ENCODE data around the gene TMPO.

Gene TMPO

DNA sequence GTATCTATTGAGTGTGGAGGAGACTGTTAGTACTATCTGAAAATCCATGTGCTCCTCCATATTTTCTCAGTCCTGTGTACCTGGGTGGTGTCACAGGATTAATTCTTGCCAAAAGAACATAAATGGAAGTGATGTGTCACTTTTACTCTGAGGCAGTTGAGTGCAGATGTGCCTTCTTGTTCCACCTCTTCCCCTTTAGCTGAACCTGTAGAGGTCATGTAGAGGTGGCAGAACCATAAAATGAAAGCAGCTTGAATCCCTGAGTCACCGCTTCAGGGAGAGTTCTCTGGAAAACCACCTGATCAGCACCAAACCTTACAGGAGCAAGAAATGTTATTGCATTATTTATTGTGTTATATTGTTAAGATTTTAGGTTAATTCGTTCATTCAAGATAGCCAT is 63.4 kb downstream of the TMPO start:
- H3K4me3 ChIP-seq (replicated peaks in 1 of 2; ENCODE audit: low read depth in 2 of 2, low read length in 2 of 2), result no peak overlapping the region
- DNase-seq (ENCODE audit: low read depth in 2 of 2), result no peak
- TF ChIP-seq, protein P1, sequence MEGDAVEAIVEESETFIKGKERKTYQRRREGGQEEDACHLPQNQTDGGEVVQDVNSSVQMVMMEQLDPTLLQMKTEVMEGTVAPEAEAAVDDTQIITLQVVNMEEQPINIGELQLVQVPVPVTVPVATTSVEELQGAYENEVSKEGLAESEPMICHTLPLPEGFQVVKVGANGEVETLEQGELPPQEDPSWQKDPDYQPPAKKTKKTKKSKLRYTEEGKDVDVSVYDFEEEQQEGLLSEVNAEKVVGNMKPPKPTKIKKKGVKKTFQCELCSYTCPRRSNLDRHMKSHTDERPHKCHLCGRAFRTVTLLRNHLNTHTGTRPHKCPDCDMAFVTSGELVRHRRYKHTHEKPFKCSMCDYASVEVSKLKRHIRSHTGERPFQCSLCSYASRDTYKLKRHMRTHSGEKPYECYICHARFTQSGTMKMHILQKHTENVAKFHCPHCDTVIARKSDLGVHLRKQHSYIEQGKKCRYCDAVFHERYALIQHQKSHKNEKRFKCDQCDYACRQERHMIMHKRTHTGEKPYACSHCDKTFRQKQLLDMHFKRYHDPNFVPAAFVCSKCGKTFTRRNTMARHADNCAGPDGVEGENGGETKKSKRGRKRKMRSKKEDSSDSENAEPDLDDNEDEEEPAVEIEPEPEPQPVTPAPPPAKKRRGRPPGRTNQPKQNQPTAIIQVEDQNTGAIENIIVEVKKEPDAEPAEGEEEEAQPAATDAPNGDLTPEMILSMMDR (IDR thresholded peaks at IDR 0.05; ENCODE audit: low read depth, low read length), result no peak

DNA sequence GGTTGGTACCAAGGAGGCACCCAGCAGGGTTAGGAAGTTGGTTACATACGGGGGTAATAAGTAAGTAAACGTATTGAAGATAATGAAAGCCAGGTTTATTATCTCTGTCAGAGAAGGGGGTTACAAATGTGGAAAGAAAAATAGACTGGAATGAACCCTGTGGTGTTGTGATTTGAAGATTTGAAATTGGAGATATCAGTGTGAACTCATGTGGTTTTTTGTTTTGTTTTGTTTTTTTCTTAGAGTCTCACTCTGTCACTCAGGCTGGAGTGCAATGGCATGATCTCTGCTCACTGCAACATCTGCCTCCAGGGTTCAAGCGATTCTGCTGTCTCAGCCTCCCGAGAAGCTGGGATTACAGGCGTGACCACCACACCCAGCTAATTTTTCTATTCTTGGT is 64.0 kb downstream of the TMPO start:
- TF ChIP-seq, protein P1 (IDR thresholded peaks at IDR 0.05; ENCODE audit: low read depth, low read length), result no peak
- no peak for DNase-seq (ENCODE audit: low read depth in 2 of 2)
- H3K4me3 ChIP-seq (replicated peaks in 1 of 2; ENCODE audit: low read depth in 2 of 2, low read length in 2 of 2), result no peak overlapping the region

DNA sequence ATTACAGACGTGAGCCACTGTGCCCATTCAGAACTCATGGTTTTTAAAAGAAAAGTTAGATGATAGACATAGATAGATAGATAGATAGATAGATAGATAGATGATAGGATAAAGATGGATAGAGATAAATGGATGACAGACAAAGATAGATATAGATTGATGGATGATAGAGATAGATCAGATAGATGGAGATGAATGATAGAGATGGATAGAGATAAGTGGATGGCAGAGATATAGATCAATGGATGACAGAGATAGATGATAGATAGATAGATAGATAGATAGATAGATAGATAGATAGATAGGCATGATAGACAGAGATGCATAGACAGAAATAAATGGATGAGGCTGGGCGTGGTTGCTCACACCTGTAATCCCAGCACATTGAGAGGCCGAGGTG is 64.4 kb downstream of the TMPO start:
- no peak for DNase-seq (ENCODE audit: low read depth in 2 of 2)
- H3K4me3 ChIP-seq (replicated peaks in 1 of 2; ENCODE audit: low read depth in 2 of 2, low read length in 2 of 2), result no peak overlapping the region
- TF ChIP-seq, protein P1 (IDR thresholded peaks at IDR 0.05; ENCODE audit: low read depth, low read length), result no peak

DNA sequence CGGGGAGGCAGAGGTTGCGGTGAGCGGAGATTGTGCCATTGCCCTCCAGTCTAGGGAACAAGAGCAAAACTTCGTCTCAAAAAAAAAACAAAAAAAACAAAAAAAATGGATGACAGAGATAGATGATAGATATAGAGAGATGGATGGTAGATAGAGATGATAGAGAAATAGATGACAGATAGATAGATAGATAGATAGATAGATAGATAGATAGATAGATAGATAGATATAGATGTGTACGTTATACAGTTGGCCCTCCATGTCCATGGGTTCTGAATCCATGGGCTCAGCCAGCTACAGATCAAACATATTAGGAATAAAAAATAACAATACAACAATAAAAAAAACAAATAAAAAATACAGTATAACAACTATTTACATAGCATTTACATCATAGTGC is 65.3 kb downstream of the TMPO start:
- no peak for DNase-seq (ENCODE audit: low read depth in 2 of 2)
- TF ChIP-seq, protein P1 (IDR thresholded peaks at IDR 0.05; ENCODE audit: low read depth, low read length), result no peak
- H3K4me3 ChIP-seq (replicated peaks in 1 of 2; ENCODE audit: low read depth in 2 of 2, low read length in 2 of 2), result no peak overlapping the region

DNA sequence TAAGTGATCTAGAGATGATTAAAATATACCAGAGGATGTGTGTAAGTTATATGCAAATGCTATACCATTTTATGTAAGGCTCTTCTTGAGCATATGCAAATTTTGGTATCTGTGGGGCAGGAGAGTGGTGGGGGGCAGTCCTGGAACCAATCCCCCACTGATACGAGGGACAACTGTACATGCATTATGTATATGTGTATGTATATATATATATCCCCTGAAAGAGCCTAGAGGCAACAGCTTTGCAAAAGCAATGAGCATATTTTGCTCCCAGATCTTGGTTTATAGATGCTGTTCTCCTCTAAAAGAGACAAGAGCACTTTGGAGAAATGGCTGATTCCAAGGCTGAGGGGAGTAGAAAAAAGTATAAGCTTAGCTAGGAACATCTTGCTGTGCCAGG is 65.7 kb downstream of the TMPO start:
- TF ChIP-seq, protein P1 (IDR thresholded peaks at IDR 0.05; ENCODE audit: low read depth, low read length), result no peak
- no peak overlapping the region for H3K4me3 ChIP-seq (replicated peaks in 1 of 2; ENCODE audit: low read depth in 2 of 2, low read length in 2 of 2)
- DNase-seq (ENCODE audit: low read depth in 2 of 2), result no peak

DNA sequence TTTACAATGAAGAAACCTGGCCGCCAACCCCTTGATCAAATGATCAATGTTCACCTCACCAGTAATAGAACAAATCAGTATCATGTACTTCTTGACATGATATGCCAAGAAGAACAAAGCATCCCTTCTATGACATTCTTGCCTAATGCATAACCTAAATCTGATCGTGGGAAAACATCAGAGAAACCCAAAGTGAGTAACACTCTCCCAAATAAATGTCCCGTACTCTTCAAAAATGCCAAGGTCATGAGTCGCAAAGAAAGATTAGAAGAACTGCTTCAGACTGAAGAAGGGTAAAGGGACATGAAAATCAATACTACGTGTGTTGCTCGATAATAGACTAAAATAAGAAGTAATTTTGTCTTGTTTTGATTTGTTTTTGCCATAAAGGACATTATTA is 66.7 kb downstream of the TMPO start:
- peak in 1 of 2 donors; percentile 76 for DNase-seq (ENCODE audit: low read depth in 2 of 2)
- TF ChIP-seq, protein P1 (IDR thresholded peaks at IDR 0.05; ENCODE audit: low read depth, low read length), result no peak

DNA sequence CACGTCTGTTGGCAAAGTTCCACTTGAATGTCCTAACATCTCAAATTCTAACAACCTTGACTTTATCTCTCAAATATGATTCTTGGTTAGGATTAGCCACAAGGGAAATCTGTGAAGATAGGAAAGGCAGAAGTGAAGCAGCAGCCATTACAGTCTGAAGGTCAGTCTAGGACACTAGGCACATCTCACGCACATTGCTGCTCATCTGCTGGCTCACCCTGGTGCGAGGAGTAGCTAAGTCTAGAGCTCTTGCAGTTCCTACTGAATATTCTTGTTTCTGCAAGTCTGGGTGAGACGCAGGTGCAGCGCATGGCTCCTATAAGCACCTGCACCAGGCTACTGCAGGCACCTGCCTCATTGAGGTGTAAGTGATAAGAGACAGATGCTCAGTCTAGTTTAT is 71.7 kb downstream of the TMPO start:
- TF ChIP-seq, protein P1 (IDR thresholded peaks at IDR 0.05; ENCODE audit: low read depth, low read length), result no peak
- H3K4me3 ChIP-seq (replicated peaks in 1 of 2; ENCODE audit: low read depth in 2 of 2, low read length in 2 of 2), result no peak overlapping the region
- no peak for DNase-seq (ENCODE audit: low read depth in 2 of 2)

More for the DNA sequence above, 66.7 kb downstream of the TMPO start:
- no peak overlapping the region for H3K4me3 ChIP-seq (replicated peaks in 1 of 2; ENCODE audit: low read depth in 2 of 2, low read length in 2 of 2)
